Mesenchymal stem cell (in vitro differentiated cells and primary cell): Measurements from ENCODE around the gene ATP6V0D1.

Experiments
- DNase-seq: peaks from one replicate; pipeline ENCODE4 v3.0.0-alpha.2; 2013
- H2AFZ ChIP-seq: one replicate; pipeline ENCODE4 v1.6.1; 2013; ENCODE audit warnings: low read depth, mild to moderate bottlenecking, control low read depth, inconsistent platforms, low read length, moderate library complexity
- H2AK5ac ChIP-seq: 2 replicates; pipeline ENCODE4 v1.6.1; 2013; ENCODE audit warnings: low read length, moderate library complexity, mild to moderate bottlenecking, inconsistent platforms; ENCODE audit not compliant: severe bottlenecking
- H2BK120ac ChIP-seq: one replicate; pipeline ENCODE4 v1.6.1; 2013; ENCODE audit warnings: low read depth, mild to moderate bottlenecking, inconsistent platforms, low read length, moderate library complexity
- H2BK12ac ChIP-seq, 2 experiments: one replicate each; pipeline ENCODE4 v1.6.1; 2013; ENCODE audit warnings: inconsistent platforms in 2 of 2, low read length in 2 of 2, mild to moderate bottlenecking in 2 of 2, moderate library complexity in 2 of 2, control low read depth in 1 of 2
- H2BK15ac ChIP-seq: one replicate; pipeline ENCODE4 v1.6.1; 2013; ENCODE audit warnings: mild to moderate bottlenecking, low read depth, inconsistent platforms; ENCODE audit not compliant: poor library complexity, severe bottlenecking
- H2BK5ac ChIP-seq: 2 replicates; pipeline ENCODE4 v1.6.1; 2013; ENCODE audit warnings: low read depth, mild to moderate bottlenecking, low read length, control low read depth, inconsistent platforms; ENCODE audit not compliant: poor library complexity, severe bottlenecking
- H3K14ac ChIP-seq, 2 experiments: one replicate each; pipeline ENCODE4 v1.6.1; 2013; ENCODE audit warnings: inconsistent platforms in 2 of 2, low read length in 2 of 2, control low read depth in 1 of 2, mild to moderate bottlenecking in 1 of 2, moderate library complexity in 1 of 2
- H3K18ac ChIP-seq, 2 experiments: one replicate each; pipeline ENCODE4 v1.6.1; 2013; ENCODE audit warnings: inconsistent platforms in 2 of 2, low read length in 2 of 2, control low read depth in 1 of 2, low read depth in 1 of 2, mild to moderate bottlenecking in 1 of 2
- H3K23ac ChIP-seq, 2 experiments: one replicate each; pipeline ENCODE4 v1.6.1; 2013; ENCODE audit warnings: inconsistent platforms in 2 of 2, low read length in 2 of 2, mild to moderate bottlenecking in 2 of 2, moderate library complexity in 2 of 2, control low read depth in 1 of 2
- H3K27ac ChIP-seq: 2 replicates; pipeline ENCODE4 v1.5.1; 2013; ENCODE audit warnings: mild to moderate bottlenecking, moderate library complexity, low read length, control low read depth, inconsistent platforms; ENCODE audit not compliant: poor library complexity, severe bottlenecking
- H3K27me3 ChIP-seq, 2 experiments: 2 replicates each; pipeline versions ENCODE4 v1.6.1 to v1.7.0; 2013; ENCODE audit warnings: low read length in 2 of 2, mild to moderate bottlenecking in 2 of 2, moderate library complexity in 2 of 2, control low read depth in 1 of 2, inconsistent platforms in 1 of 2; ENCODE audit not compliant: control insufficient read depth in 1 of 2, insufficient read depth in 1 of 2
- H3K36me3 ChIP-seq, 2 experiments: 2 replicates each; pipeline versions ENCODE4 v1.6.1 to v1.7.0; 2013; ENCODE audit warnings: low read length in 2 of 2, control low read depth in 1 of 2, inconsistent platforms in 1 of 2, low read depth in 1 of 2, mild to moderate bottlenecking in 1 of 2; ENCODE audit not compliant: insufficient read depth in 2 of 2, control insufficient read depth in 1 of 2
- H3K4ac ChIP-seq, 2 experiments: one replicate each; pipeline ENCODE4 v1.6.1; 2013; ENCODE audit warnings: inconsistent platforms in 2 of 2, low read length in 2 of 2, mild to moderate bottlenecking in 2 of 2, moderate library complexity in 2 of 2, control low read depth in 1 of 2, low read depth in 1 of 2
- H3K4me1 ChIP-seq: 2 replicates; pipeline ENCODE4 v1.6.1; 2013; ENCODE audit warnings: low read depth, low read length, control low read depth; ENCODE audit not compliant: control insufficient read depth, insufficient read depth
- H3K4me2 ChIP-seq: 2 replicates; pipeline ENCODE4 v1.6.1; 2013; ENCODE audit warnings: low read length, mild to moderate bottlenecking, inconsistent platforms; ENCODE audit not compliant: poor library complexity, severe bottlenecking
- H3K4me3 ChIP-seq, 2 experiments: 2 replicates each; pipeline versions ENCODE4 v1.5.1 to v1.7.0; 2013; ENCODE audit warnings: low read length in 2 of 2, mild to moderate bottlenecking in 2 of 2, control low read depth in 1 of 2, low read depth in 1 of 2; ENCODE audit not compliant: insufficient read depth in 1 of 2
- H3K79me1 ChIP-seq: replicated peaks from 2 replicates; pipeline ENCODE4 v1.6.1; 2013; ENCODE audit warnings: mild to moderate bottlenecking, control low read depth, low read length, inconsistent platforms; ENCODE audit not compliant: poor library complexity, severe bottlenecking
- H3K9ac ChIP-seq: 2 replicates; pipeline ENCODE4 v1.7.0; 2013; ENCODE audit warnings: mild to moderate bottlenecking, low read length, moderate library complexity
- H3K9me3 ChIP-seq: 2 replicates; pipeline ENCODE4 v1.7.0; 2013; ENCODE audit warnings: mild to moderate bottlenecking, low read length; ENCODE audit not compliant: control insufficient read depth
- H4K8ac ChIP-seq: one replicate; pipeline ENCODE4 v1.6.1; 2013; ENCODE audit warnings: inconsistent platforms, mild to moderate bottlenecking, low read length, moderate library complexity
- H4K91ac ChIP-seq: one replicate; pipeline ENCODE4 v1.6.1; 2013; ENCODE audit warnings: mild to moderate bottlenecking, low read length, inconsistent platforms
- WGBS: methylation state at CpG from one replicate; pipeline ENCODE4 v1.1.7; 2013; ENCODE audit warnings: mixed read lengths; 5-methylcytosine and 5-hydroxymethylcytosine counted together

The ATP6V0D1 gene

GRCh38 chr16:67464565-67464964 lies 16.4 kb downstream of the ATP6V0D1 start:
- WGBS: 94% methylated on average over 2 of the region's 2 CpGs
- no peak for DNase-seq
- H3K9ac ChIP-seq: no peak overlapping the region

DNA sequence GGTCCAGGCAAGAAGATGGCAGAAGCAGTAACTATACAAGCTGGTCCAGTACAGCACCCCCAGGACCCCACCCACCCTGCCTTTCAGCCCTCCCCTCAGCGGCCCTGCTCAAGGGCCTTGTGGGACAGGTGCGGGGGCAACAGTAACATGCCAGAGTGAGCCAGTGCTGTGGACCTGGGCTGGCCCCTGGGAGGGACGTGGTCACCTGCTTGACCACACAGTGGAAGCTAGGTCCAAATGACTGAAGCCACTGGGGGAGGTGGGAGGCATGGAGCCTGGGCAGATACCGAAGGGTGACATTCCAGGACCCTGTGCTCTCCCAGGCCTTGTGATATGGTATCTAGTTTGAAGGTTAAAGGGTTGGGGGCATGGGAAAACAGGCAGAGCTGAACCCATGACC lies 17.3 kb downstream of the ATP6V0D1 start:
- no peak overlapping the region for H4K8ac ChIP-seq
- 97% methylated on average over 4 of the region's 4 CpGs for WGBS

More at GRCh38 chr16:67464565-67464964, 16.4 kb downstream of the ATP6V0D1 start:
- H2BK120ac ChIP-seq: no peak overlapping the region
- no peak overlapping the region for H2BK5ac ChIP-seq
- no peak overlapping the region for H3K27ac ChIP-seq
- no peak overlapping the region for H2BK15ac ChIP-seq
- no peak overlapping the region for H2BK12ac ChIP-seq
- no peak overlapping the region for H3K23ac ChIP-seq
- no peak overlapping the region for H3K18ac ChIP-seq
- peaks cover 54% of the 10 kb centered on the region for H3K79me1 ChIP-seq
- no peak overlapping the region for H3K4me3 ChIP-seq
- H2AK5ac ChIP-seq: no peak overlapping the region
- peaks cover 36% of the 10 kb centered on the region for H3K4me1 ChIP-seq
- H3K9me3 ChIP-seq: no peaks in the 10 kb centered on the region
- H3K14ac ChIP-seq: no peak overlapping the region
- H3K36me3 ChIP-seq: peaks cover 22 to 34% of the 10 kb centered on the region in 2 experiments
- H2AFZ ChIP-seq: no peak overlapping the region
- H3K4ac ChIP-seq: no peak overlapping the region
- H3K27me3 ChIP-seq: no peaks in the 10 kb centered on the region
- no peak overlapping the region for H4K91ac ChIP-seq
- H3K4me2 ChIP-seq: no peak overlapping the region
- no peak overlapping the region for H4K8ac ChIP-seq

GRCh38 chr16:67463059-67463458 lies 17.9 kb downstream of the ATP6V0D1 start:
- H2BK120ac ChIP-seq: no peak overlapping the region
- 85% methylated on average over 5 of the region's 5 CpGs for WGBS
- H2BK5ac ChIP-seq: no peak overlapping the region
- H2AK5ac ChIP-seq: no peak overlapping the region
- no peak for DNase-seq
- H3K9me3 ChIP-seq: no peaks in the 10 kb centered on the region
- no peak overlapping the region for H2BK12ac ChIP-seq
- H4K91ac ChIP-seq: no peak overlapping the region
- peaks cover 62% of the 10 kb centered on the region for H3K79me1 ChIP-seq
- no peak overlapping the region for H3K23ac ChIP-seq
- peaks cover 49% of the 10 kb centered on the region for H3K4me1 ChIP-seq
- H4K8ac ChIP-seq: no peak overlapping the region
- no peak overlapping the region for H3K4me2 ChIP-seq
- H3K27ac ChIP-seq: no peak overlapping the region
- peak overlapping the region; percentile 25 for H3K9ac ChIP-seq
- H3K4ac ChIP-seq: no peak overlapping the region
- no peak overlapping the region for H3K14ac ChIP-seq
- H3K4me3 ChIP-seq: no peak overlapping the region
- no peak overlapping the region for H3K18ac ChIP-seq
- H2AFZ ChIP-seq: no peak overlapping the region
- no peaks in the 10 kb centered on the region for H3K27me3 ChIP-seq
- H2BK15ac ChIP-seq: no peak overlapping the region
- peaks cover 22 to 42% of the 10 kb centered on the region in 2 experiments for H3K36me3 ChIP-seq

More for the DNA sequence above, 17.3 kb downstream of the ATP6V0D1 start:
- Histone ChIP-seq H4K91ac (no peak overlapping the region), H3K9ac (no peak overlapping the region), H3K23ac (no peak overlapping the region), H2AFZ (no peak overlapping the region), H3K9me3 (no peaks in the 10 kb centered on the region), H3K4me3 (no peak overlapping the region), H3K14ac (no peak overlapping the region), H2BK12ac (no peak overlapping the region), H2BK120ac (no peak overlapping the region), H3K4me2 (no peak overlapping the region), H3K36me3 (peaks cover 22 to 41% of the 10 kb centered on the region in 2 experiments), H3K18ac (no peak overlapping the region), H2AK5ac (no peak overlapping the region), H3K27me3 (no peaks in the 10 kb centered on the region), H3K27ac (no peak overlapping the region), H3K4ac (no peak overlapping the region), H3K79me1 (peaks cover 59% of the 10 kb centered on the region), H2BK5ac (no peak overlapping the region), H2BK15ac (no peak overlapping the region), H3K4me1 (peaks cover 44% of the 10 kb centered on the region)
- DNase-seq: no peak

DNA sequence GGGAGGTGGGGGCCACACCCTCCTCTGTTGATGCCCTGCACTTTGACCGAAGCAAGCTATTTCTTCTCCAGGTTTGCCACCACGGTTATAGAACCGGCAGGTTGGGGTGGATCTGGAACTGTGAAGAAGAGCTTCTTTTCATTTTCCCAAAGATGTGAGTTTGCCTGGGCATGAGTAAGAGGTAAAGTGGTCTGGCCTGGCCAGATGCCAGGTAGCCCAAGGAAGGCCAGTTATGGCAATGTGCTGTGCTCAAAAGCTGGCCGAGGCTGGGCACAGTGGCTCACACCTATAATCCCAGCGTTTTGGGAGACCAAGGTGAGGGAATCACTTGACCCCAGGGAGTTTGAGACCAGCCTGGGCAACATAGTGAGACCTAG lies 18.7 kb downstream of the ATP6V0D1 start:
- H2AK5ac ChIP-seq: no peak overlapping the region
- no peak overlapping the region for H4K8ac ChIP-seq
- no peak overlapping the region for H2BK12ac ChIP-seq
- no peak overlapping the region for H2BK15ac ChIP-seq
- H3K4me1 ChIP-seq: peaks cover 56% of the 10 kb centered on the region
- H3K23ac ChIP-seq: no peak overlapping the region
- 93% methylated on average over 5 of the region's 5 CpGs for WGBS
- peak overlapping the region; percentile 25 for H3K9ac ChIP-seq
- H4K91ac ChIP-seq: no peak overlapping the region
- DNase-seq: no peak
- no peak overlapping the region for H2AFZ ChIP-seq
- H3K4me2 ChIP-seq: no peak overlapping the region
- no peaks in the 10 kb centered on the region for H3K9me3 ChIP-seq
- peaks cover 59% of the 10 kb centered on the region for H3K79me1 ChIP-seq
- H3K27me3 ChIP-seq: no peaks in the 10 kb centered on the region
- no peak overlapping the region for H2BK5ac ChIP-seq
- no peak overlapping the region for H3K4me3 ChIP-seq
- peaks cover 22 to 42% of the 10 kb centered on the region in 2 experiments for H3K36me3 ChIP-seq
- no peak overlapping the region for H3K14ac ChIP-seq
- H3K18ac ChIP-seq: no peak overlapping the region
- H3K27ac ChIP-seq: no peak overlapping the region
- no peak overlapping the region for H3K4ac ChIP-seq
- no peak overlapping the region for H2BK120ac ChIP-seq
